Parathyroid adenoma (tissue), 2 donors: ENCODE data around the gene C5orf63.

Source experiments
- H2AFZ ChIP-seq: fragments of 300-600 bp; sonication (generic); one replicate; pipeline ENCODE4 v1.7.0; 2017; ENCODE audit warnings: antibody characterized with exemption, mild to moderate bottlenecking
- H3K27ac ChIP-seq: fragments of 300-600 bp; sonication (generic); one replicate; pipeline ENCODE4 v1.7.0; 2017
- H3K27me3 ChIP-seq: fragments of 300-600 bp; sonication (generic); one replicate; pipeline ENCODE4 v1.7.0; 2017; ENCODE audit warnings: low read length; ENCODE audit not compliant: control insufficient read depth, insufficient read depth
- H3K36me3 ChIP-seq: fragments of 300-600 bp; sonication (generic); one replicate; pipeline ENCODE4 v1.7.0; 2017; ENCODE audit warnings: low read length; ENCODE audit not compliant: control insufficient read depth, insufficient read depth
- H3K4me1 ChIP-seq: fragments of 300-600 bp; sonication (generic); one replicate; pipeline ENCODE4 v1.7.0; 2017; ENCODE audit warnings: control low read depth
- H3K4me2 ChIP-seq: fragments of 300-600 bp; sonication (generic); one replicate; pipeline ENCODE4 v1.7.0; 2017; ENCODE audit warnings: low read length
- H3K4me3 ChIP-seq: fragments of 300-600 bp; sonication (generic); one replicate; pipeline ENCODE4 v1.7.0; 2017; ENCODE audit warnings: low read depth, low read length
- H3K79me2 ChIP-seq: fragments of 300-600 bp; sonication (generic); one replicate; pipeline ENCODE4 v1.7.0; 2017; ENCODE audit warnings: control low read depth
- H3K9ac ChIP-seq: fragments of 300-600 bp; sonication (generic); one replicate; pipeline ENCODE4 v1.7.0; 2017; ENCODE audit warnings: mild to moderate bottlenecking
- H3K9me3 ChIP-seq: fragments of 300-600 bp; sonication (generic); one replicate; pipeline ENCODE4 v1.7.0; 2017; ENCODE audit warnings: low read length; ENCODE audit not compliant: control insufficient read depth
- TF ChIP-seq, protein P1 (sequence below): fragments of 300-600 bp; sonication (generic); IDR thresholded peaks from one replicate; pipeline ENCODE4 v1.7.0; 2017; ENCODE audit warnings: antibody characterized with exemption, mild to moderate bottlenecking
- donor health status: primary hyperparathyroidism.

C5orf63 gene

GRCh38 chr5:127051591-127051990 lies 21.7 kb downstream of the C5orf63 start:
- Histone ChIP-seq H3K4me2 (no peak overlapping the region), H3K79me2 (no peaks in the 10 kb centered on the region)

DNA sequence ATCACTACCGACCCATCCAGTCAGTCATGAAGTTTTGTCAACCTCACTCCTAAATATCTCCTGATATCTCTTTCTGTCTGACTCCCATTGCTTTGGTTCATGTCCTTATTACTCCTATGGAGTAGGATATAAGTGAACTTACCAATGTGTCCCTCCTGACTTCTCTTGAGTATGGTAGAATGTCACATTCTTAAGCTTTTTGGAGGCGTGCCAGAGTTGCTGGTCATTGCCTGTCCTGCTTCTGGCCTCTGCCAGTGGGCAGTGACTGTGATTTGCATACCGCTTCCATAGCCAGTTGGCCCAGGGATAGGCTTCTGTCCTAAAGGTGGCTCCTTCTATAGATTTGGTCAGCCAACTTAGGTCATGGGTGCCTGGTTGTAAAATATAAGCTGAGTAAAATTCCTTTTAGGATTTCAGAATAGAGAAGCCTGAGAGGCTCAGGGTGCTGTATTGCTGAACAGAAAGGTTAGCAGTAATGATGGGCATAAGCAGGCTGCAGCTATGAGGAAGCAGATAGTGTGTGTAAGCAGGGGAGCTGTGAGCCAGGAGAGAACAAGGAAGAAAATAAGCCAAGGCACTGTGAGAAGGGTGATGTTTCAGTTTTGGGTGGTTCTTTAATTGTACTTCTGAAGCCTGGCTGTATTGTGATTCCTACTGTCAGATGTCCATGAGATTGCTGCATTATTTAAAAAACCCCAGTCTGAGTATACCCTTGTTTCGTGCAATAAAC lies 26.8 kb downstream of the C5orf63 start:
- no peaks in the 10 kb centered on the region for H3K9me3 ChIP-seq
- no peaks in the 10 kb centered on the region for H3K27me3 ChIP-seq
- no peak overlapping the region for H3K9ac ChIP-seq
- H3K27ac ChIP-seq: no peak overlapping the region
- TF ChIP-seq, protein P1, sequence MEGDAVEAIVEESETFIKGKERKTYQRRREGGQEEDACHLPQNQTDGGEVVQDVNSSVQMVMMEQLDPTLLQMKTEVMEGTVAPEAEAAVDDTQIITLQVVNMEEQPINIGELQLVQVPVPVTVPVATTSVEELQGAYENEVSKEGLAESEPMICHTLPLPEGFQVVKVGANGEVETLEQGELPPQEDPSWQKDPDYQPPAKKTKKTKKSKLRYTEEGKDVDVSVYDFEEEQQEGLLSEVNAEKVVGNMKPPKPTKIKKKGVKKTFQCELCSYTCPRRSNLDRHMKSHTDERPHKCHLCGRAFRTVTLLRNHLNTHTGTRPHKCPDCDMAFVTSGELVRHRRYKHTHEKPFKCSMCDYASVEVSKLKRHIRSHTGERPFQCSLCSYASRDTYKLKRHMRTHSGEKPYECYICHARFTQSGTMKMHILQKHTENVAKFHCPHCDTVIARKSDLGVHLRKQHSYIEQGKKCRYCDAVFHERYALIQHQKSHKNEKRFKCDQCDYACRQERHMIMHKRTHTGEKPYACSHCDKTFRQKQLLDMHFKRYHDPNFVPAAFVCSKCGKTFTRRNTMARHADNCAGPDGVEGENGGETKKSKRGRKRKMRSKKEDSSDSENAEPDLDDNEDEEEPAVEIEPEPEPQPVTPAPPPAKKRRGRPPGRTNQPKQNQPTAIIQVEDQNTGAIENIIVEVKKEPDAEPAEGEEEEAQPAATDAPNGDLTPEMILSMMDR: no peak
- no peaks in the 10 kb centered on the region for H3K79me2 ChIP-seq
- no peak overlapping the region for H3K4me2 ChIP-seq
- no peaks in the 10 kb centered on the region for H3K36me3 ChIP-seq
- no peak overlapping the region for H2AFZ ChIP-seq
- H3K4me3 ChIP-seq: no peak overlapping the region
- peaks cover 10% of the 10 kb centered on the region for H3K4me1 ChIP-seq

More at GRCh38 chr5:127051591-127051990, 21.7 kb downstream of the C5orf63 start:
- Histone ChIP-seq H3K4me1 (no peaks in the 10 kb centered on the region), H2AFZ (no peak overlapping the region), H3K9me3 (no peaks in the 10 kb centered on the region), H3K4me3 (no peak overlapping the region), H3K9ac (no peak overlapping the region), H3K27ac (no peak overlapping the region), H3K36me3 (no peaks in the 10 kb centered on the region), H3K27me3 (no peaks in the 10 kb centered on the region)
- TF ChIP-seq, protein P1: no peak

DNA sequence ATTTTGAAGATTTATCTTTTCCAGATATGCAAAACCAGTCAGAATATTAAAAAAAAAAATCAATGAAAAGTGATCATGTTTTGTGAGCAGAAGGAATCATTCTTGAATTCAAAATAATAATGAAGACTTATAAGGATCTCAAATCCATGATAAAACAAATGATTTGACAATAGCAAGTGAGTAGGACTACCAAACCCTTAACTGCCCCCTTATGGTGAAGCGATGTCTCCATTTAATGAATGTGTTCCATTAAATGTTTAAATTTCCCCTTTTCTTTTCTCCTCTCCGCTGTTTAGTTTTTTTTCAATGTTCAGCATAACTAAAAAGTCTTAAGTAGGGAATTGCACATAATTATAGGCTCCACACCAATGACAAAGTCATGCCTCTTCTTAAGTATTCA lies 30.7 kb downstream of the C5orf63 start:
- Histone ChIP-seq H3K4me1 (peaks cover 10% of the 10 kb centered on the region), H3K4me3 (no peak overlapping the region), H3K9me3 (no peaks in the 10 kb centered on the region), H3K27ac (no peak overlapping the region), H3K9ac (no peak overlapping the region), H3K4me2 (no peak overlapping the region), H3K79me2 (no peaks in the 10 kb centered on the region), H3K27me3 (no peaks in the 10 kb centered on the region), H3K36me3 (no peaks in the 10 kb centered on the region), H2AFZ (no peak overlapping the region)
- TF ChIP-seq, protein P1: peak; percentile 23

- peaks cover 10% of the 10 kb centered on the region for H3K4me1 ChIP-seq
- no peaks in the 10 kb centered on the region for H3K79me2 ChIP-seq
- no peak overlapping the region for H3K9ac ChIP-seq
- H3K27ac ChIP-seq: no peak overlapping the region
- H3K4me2 ChIP-seq: no peak overlapping the region
- TF ChIP-seq, protein P1: no peak
- H3K36me3 ChIP-seq: no peaks in the 10 kb centered on the region
- H3K27me3 ChIP-seq: no peaks in the 10 kb centered on the region
- H2AFZ ChIP-seq: no peak overlapping the region
- H3K9me3 ChIP-seq: no peaks in the 10 kb centered on the region
- no peak overlapping the region for H3K4me3 ChIP-seq
Measured at GRCh38 chr5:127041571-127041970, 31.7 kb downstream of the C5orf63 start.
